GM23248 (cell line): ENCODE measurements around the gene BCAS1. TPM values are rescaled to one million over a fixed set of nuclear protein-coding genes. Genes with fewer than 3 reads are reported as not detected.

Source experiments
- DNase-seq: peaks from one replicate; pipeline ENCODE4 v3.0.0-alpha.2; 2015
- H2AFZ ChIP-seq: fragments of 200-600 bp; sonication (generic); 2 replicates; pipeline ENCODE4 v1.6.1; 2016; ENCODE audit warnings: antibody characterized with exemption
- H3F3A ChIP-seq: fragments of 200-600 bp; sonication (generic); 2 replicates; pipeline ENCODE4 v1.6.1; 2016; ENCODE audit warnings: mild to moderate bottlenecking, antibody characterized with exemption, mixed run types; ENCODE audit not compliant: insufficient read depth
- H3K27ac ChIP-seq: fragments of 200-600 bp; sonication (generic); 2 replicates; pipeline ENCODE4 v1.5.1; 2016; ENCODE audit warnings: mild to moderate bottlenecking
- H3K27me3 ChIP-seq: fragments of 200-600 bp; sonication (generic); replicated peaks from 2 replicates; pipeline ENCODE4 v1.6.1; 2016; ENCODE audit warnings: mild to moderate bottlenecking; ENCODE audit not compliant: insufficient read depth
- H3K36me3 ChIP-seq: fragments of 200-600 bp; sonication (generic); 2 replicates; pipeline ENCODE4 v1.6.1; 2016; ENCODE audit warnings: low read depth, mild to moderate bottlenecking
- H3K4me1 ChIP-seq: fragments of 200-600 bp; sonication (generic); 2 replicates; pipeline ENCODE4 v1.6.1; 2016; ENCODE audit warnings: mild to moderate bottlenecking; ENCODE audit not compliant: insufficient read depth
- H3K4me2 ChIP-seq: fragments of 200-600 bp; sonication (generic); one replicate; pipeline ENCODE4 v1.6.1; 2016; ENCODE audit warnings: mild to moderate bottlenecking; ENCODE audit not compliant: unreplicated experiment
- H3K4me3 ChIP-seq: fragments of 200-600 bp; sonication (generic); 2 replicates; pipeline ENCODE4 v1.5.1; 2016; ENCODE audit warnings: mild to moderate bottlenecking
- H3K79me2 ChIP-seq: fragments of 200-600 bp; sonication (generic); 2 replicates; pipeline ENCODE4 v1.6.1; 2016; ENCODE audit warnings: mild to moderate bottlenecking; ENCODE audit not compliant: insufficient read depth
- H3K9ac ChIP-seq: fragments of 200-600 bp; sonication (generic); 2 replicates; pipeline ENCODE4 v1.6.1; 2016; ENCODE audit warnings: mild to moderate bottlenecking
- H3K9me2 ChIP-seq: fragments of 200-600 bp; sonication (generic); 2 replicates; pipeline ENCODE4 v1.6.1; 2016; ENCODE audit warnings: mixed run types, mild to moderate bottlenecking, moderate library complexity; ENCODE audit not compliant: insufficient read depth
- H3K9me3 ChIP-seq: fragments of 200-600 bp; sonication (generic); one replicate; pipeline ENCODE4 v1.6.1; 2017; ENCODE audit warnings: low read depth
- H4K20me1 ChIP-seq: fragments of 200-600 bp; sonication (generic); 2 replicates; pipeline ENCODE4 v1.6.0; 2016; ENCODE audit not compliant: insufficient read depth
- EZH2 ChIP-seq: fragments of 200-600 bp; sonication (generic); IDR thresholded peaks from 2 replicates; pipeline ENCODE4 v1.6.1; 2018; ENCODE audit warnings: antibody characterized with exemption, mild to moderate bottlenecking; ENCODE audit not compliant: insufficient read depth, poor library complexity, severe bottlenecking
- EZH2phosphoT487 ChIP-seq: fragments of 200-600 bp; sonication (generic); IDR thresholded peaks from 2 replicates; pipeline ENCODE4 v1.6.1; 2018; ENCODE audit warnings: antibody characterized with exemption, moderate library complexity, mild to moderate bottlenecking, low read depth; ENCODE audit not compliant: insufficient read depth
- WGBS, 2 experiments: methylation state at CpG; one replicate each; pipeline ENCODE4 v1.1.6; 2015 to 2017; ENCODE audit warnings: low lambda C conversion rate in 2 of 2, low coverage in 1 of 2; ENCODE audit errors: missing lambda C conversion rate in 2 of 2; 5-methylcytosine and 5-hydroxymethylcytosine counted together
- in situ Hi-C: fragments of 300-500 bp; cut with MboI; formaldehyde crosslinking; loops from 2 replicates; pipeline ENCODE4 v1.15.0; 2020
- polyA plus RNA-seq: library from polyadenylated mRNA; unstranded; fragments of >200 nt; fragmentation: Nextera tagmentation; extraction: Ambion mirVana; gene quantifications from 2 replicates; pipeline ENCODE4 v1.2.1, GENCODE V29; 2016
- total RNA-seq: library from RNA; depleted of rRNA; stranded (reverse); fragments of >200 nt; shearing (Covaris generic); gene quantifications from 2 replicates; pipeline ENCODE4 v1.2.3, GENCODE V29; 2014; rRNA removed

BCAS1 gene, protein sequence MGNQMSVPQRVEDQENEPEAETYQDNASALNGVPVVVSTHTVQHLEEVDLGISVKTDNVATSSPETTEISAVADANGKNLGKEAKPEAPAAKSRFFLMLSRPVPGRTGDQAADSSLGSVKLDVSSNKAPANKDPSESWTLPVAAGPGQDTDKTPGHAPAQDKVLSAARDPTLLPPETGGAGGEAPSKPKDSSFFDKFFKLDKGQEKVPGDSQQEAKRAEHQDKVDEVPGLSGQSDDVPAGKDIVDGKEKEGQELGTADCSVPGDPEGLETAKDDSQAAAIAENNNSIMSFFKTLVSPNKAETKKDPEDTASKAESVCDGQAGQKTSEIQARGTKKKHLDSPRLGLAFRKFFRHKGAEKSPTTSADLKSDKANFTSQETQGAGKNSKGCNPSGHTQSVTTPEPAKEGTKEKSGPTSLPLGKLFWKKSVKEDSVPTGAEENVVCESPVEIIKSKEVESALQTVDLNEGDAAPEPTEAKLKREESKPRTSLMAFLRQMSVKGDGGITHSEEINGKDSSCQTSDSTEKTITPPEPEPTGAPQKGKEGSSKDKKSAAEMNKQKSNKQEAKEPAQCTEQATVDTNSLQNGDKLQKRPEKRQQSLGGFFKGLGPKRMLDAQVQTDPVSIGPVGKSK
- total RNA-seq = not detected in 2 replicates
- polyA plus RNA-seq = 0.38 and 0.41 TPM in 2 replicates

DNA sequence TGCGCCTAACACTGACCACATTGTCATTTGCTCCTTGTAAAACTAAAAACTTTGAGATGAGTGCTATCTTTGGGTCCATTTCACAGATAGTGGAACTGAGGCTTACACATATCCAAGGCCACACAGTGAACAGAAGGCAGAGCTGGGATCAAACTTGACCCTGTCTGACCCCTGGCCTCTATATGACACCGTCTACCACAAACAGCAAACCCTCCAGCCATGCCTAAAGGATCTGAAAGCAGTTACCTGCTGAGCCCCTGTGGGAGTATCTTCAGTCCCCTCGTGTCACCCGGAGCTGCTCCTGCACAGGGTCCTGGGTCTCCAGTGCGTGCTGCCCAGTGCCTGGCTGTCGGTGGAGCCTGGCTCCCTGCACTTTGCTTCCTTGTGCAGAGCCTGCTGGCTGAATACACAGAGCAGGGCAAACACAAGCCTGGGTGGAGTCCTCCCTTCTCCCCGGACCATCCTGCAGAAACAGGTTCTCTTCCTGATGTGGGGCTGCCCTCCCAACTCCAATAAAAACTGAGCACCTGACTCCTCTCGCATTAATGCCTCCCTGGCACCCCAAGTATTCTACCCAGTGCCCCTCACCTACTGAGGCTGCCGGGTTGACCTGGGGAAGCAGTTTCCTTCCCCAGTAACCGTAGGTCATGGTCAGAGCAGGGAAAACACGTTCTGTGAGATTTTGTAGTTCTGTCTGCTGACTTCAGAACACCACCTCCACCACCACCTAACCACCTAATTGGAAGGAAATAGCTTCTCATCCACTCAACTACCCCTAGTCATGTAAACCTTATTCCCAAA lies at the start of gene BCAS1:
Gene BCAS1, minus strand, starts transcription at position 408 of the 801 bp plus-strand sequence. CDS start 11,876 bp downstream, outside the sequence.
- DNase-seq = no peak
- H2AFZ ChIP-seq = no peak within 1 kb of the TSS
- H3K79me2 ChIP-seq = no peaks in the 10 kb centered on the region
- in situ Hi-C loops = no loop called here
- H3K9me2 ChIP-seq = no peaks in the 10 kb centered on the region
- H4K20me1 ChIP-seq = no peaks in the 10 kb centered on the region
- peaks cover 5% of the 10 kb centered on the region; the same call in 1 of the 2 replicates for H3F3A ChIP-seq
- no peak within 1 kb of the TSS for H3K27ac ChIP-seq
- H3K9me3 ChIP-seq = no peaks in the 10 kb centered on the region
- no peaks in the 10 kb centered on the region for H3K36me3 ChIP-seq
- no peaks in the 10 kb centered on the region for H3K27me3 ChIP-seq
- no peak for TF ChIP-seq EZH2phosphoT487
- TF ChIP-seq EZH2 = no peak
- WGBS, 2 experiments = 63 to 68% methylated on average over 10 to 11 of the region's 11 CpGs
- no peak within 1 kb of the TSS for H3K4me2 ChIP-seq
- no peak within 1 kb of the TSS for H3K4me3 ChIP-seq
- H3K9ac ChIP-seq = no peak within 1 kb of the TSS
- peaks cover 16% of the 10 kb centered on the region for H3K4me1 ChIP-seq

DNA sequence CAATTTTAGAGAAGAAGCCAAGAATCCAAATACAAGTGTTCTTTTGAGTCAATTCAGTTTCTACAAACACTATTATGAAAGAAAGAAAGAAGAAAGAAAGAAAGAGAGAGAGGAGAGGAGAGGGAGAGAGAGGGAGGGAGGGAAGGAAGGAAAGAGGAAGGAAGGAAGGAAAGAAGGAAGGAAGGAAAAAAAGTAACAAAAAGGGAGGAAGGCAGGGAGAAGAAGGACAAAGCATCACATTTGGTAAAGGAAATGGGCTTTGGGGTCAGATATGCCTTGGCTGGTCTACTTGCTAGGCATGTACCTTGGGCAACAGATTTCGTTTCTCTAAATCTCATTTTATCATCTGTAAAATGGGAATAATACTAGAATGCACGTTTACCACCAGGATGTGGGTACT lies 49.4 kb upstream of the BCAS1 start:
- in situ Hi-C loops = loop anchor here (10.0 kb wide), 1 partner anchor 525 kb away; no protein-coding TSS in a partner anchor

DNA sequence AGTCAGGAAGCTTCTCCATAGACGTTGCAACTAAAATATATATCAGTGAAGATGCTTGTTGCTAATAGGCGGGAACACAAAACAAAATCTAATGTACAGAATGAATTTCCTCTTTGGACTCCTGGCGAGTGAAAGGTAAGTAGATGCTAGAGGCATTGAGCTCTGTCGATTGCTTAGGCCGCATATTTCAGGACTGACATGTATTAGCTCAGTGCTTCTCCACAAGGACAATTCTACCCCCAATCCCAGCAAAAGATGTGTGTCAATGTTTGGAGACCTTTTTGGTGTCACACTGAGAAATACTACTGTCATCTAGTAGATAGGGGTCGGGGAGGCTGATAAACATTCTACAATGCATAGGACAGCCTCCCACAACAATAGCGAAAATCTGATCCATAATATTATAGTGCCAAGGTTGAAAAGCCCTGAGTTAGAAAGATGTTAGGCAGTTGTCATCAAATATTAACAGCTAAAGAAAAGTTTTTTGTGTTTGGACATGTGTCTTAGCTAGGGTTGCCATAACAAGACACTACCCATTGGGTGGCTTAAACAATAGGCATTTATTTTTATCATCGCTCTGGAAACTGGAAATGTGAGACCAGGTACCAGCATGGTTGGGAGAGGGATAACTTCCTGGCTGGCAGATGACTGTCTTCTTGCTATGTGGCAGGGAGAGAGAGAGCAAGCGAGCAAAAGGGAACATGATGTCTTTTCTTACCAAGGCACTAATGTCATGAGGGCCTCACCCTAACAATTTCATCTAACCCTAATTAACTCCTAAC lies 48.0 kb upstream of the BCAS1 start:
- H3K27ac ChIP-seq = no peak overlapping the region
- H4K20me1 ChIP-seq = no peaks in the 10 kb centered on the region
- H3K9me3 ChIP-seq = no peaks in the 10 kb centered on the region
- no peak overlapping the region for H3K4me3 ChIP-seq
- TF ChIP-seq EZH2phosphoT487 (no peak), EZH2 (no peak)
- no peaks in the 10 kb centered on the region for H3K79me2 ChIP-seq
- no peak overlapping the region for H3K9ac ChIP-seq
- no peak overlapping the region for H2AFZ ChIP-seq
- H3K4me2 ChIP-seq = no peak overlapping the region
- in situ Hi-C loops = loop anchor here (10.0 kb wide), 1 partner anchor 526 kb away; no protein-coding TSS in a partner anchor
- 82 to 85% methylated on average over 9 of the region's 9 CpGs for WGBS, 2 experiments
- peaks cover 30% of the 10 kb centered on the region for H3K4me1 ChIP-seq
- peaks cover 38% of the 10 kb centered on the region for H3F3A ChIP-seq
- H3K27me3 ChIP-seq = no peaks in the 10 kb centered on the region
- no peaks in the 10 kb centered on the region for H3K36me3 ChIP-seq
- H3K9me2 ChIP-seq = no peaks in the 10 kb centered on the region
- no peak for DNase-seq

More for the DNA sequence above, 49.4 kb upstream of the BCAS1 start:
- Histone ChIP-seq H3K79me2 (no peaks in the 10 kb centered on the region), H3K4me1 (peaks cover 38% of the 10 kb centered on the region), H3K4me3 (no peak overlapping the region), H3K9me2 (no peaks in the 10 kb centered on the region), H2AFZ (no peak overlapping the region), H3K36me3 (no peaks in the 10 kb centered on the region), H3K4me2 (no peak overlapping the region), H3K9ac (no peak overlapping the region), H3K9me3 (no peaks in the 10 kb centered on the region), H3F3A (peaks cover 43% of the 10 kb centered on the region), H3K27me3 (no peaks in the 10 kb centered on the region), H3K27ac (no peak overlapping the region), H4K20me1 (no peaks in the 10 kb centered on the region)
- no peak for TF ChIP-seq EZH2
- 93 to 96% methylated on average over 2 of the region's 2 CpGs for WGBS, 2 experiments
- no peak for DNase-seq
